Measurements from ENCODE around the gene NTNG1. TPM values are rescaled to one million over a fixed set of nuclear protein-coding genes. Genes with fewer than 3 reads are reported as not detected.

Gene NTNG1
- total RNA-seq, 1 experiment from 2014 or later, result 2.3 TPM

DNA sequence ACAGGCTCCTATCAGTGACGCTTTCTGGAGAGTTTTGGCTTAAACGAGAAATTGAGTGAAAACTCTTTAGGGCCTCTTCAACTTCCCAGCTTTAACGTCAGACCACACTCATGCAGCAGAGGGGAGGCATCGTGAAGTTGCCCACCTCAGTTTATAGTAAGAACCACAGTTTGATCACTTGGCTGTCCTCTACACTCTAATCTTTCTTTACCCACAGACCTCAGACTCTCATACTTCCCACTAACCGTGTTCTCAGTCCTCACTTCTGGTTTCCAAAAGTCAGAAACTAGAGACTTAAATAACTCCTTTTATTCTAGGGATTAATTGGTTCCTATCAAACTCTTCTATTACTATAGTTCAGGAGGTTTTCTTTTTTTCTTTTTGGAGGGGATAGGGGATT, 302.2 kb downstream of the NTNG1 start (continued):
- no peak for TF ChIP-seq FOXP4 (CRISPR knock-in tag; IDR thresholded peaks at IDR 0.05)

DNA sequence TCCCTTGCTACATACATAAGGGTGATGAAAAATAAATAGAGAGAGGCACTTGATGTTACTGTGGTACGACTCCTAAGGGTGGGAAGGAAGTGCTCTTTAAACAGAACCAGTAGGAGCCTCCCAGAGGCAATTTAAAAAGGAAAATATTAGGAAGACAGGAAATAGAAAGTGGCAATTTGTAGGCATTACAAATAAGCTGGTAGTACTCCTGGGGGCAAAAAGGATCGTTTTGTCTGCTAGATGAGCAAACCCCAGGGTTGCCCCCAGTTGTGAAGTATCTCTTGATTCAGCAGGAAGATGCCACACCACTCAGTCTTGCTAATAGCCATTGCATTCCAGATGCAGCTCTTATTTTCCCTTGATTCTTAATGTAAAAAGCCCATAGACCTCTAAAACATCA, 303.0 kb downstream of the NTNG1 start:
- H3K27ac Mint-ChIP-seq, result no peak overlapping the region
- POLR2A ChIA-PET, result no interaction called here
- no peak overlapping the region for H3K4me3 Mint-ChIP-seq
- DNase-seq (ENCODE audit: low spot score) (no peak), ATAC-seq (no peak)
- H3K4me1 Mint-ChIP-seq, result peaks cover 8% of the 10 kb centered on the region
- no peaks in the 10 kb centered on the region for H3K9me3 Mint-ChIP-seq
- H3K27me3 Mint-ChIP-seq (ENCODE audit: low read depth), result no peaks in the 10 kb centered on the region
- no peak for TF ChIP-seq TEAD1 (CRISPR knock-in tag; IDR thresholded peaks at IDR 0.05)
- no peak for TF ChIP-seq PREB (CRISPR knock-in tag; IDR thresholded peaks at IDR 0.05; ENCODE audit: borderline replicate concordance)
- TF ChIP-seq IRF2 (CRISPR knock-in tag; IDR thresholded peaks at IDR 0.05; ENCODE audit: borderline replicate concordance, low read depth), result no peak
- no peaks in the 10 kb centered on the region for H3K36me3 Mint-ChIP-seq
- CTCF ChIA-PET, result interaction anchor here (0.8 kb wide), 1 partner anchor 13 kb away, joined by 3 read pairs; no protein-coding TSS in a partner anchor

- Mint-ChIP-seq H3K4me1 (peaks cover 13% of the 10 kb centered on the region), H3K9me3 (no peaks in the 10 kb centered on the region), H3K4me3 (no peak overlapping the region), H3K27ac (no peak overlapping the region), H3K27me3 (ENCODE audit: low read depth) (no peaks in the 10 kb centered on the region), H3K36me3 (no peaks in the 10 kb centered on the region)
- ChIA-PET POLR2A (no interaction called here), CTCF (interaction anchor here (0.8 to 1.2 kb wide), 2 partner anchors 13 kb away, joined by 3 to 4 read pairs; no protein-coding TSS in a partner anchor)
- TF ChIP-seq ZNF138 (CRISPR knock-in tag; conservative IDR thresholded peaks at IDR 0.05), result no peak
- no peak for TF ChIP-seq TEAD4 (CRISPR knock-in tag; IDR thresholded peaks at IDR 0.05)
- TF ChIP-seq HMGA2 (CRISPR knock-in tag; IDR thresholded peaks at IDR 0.05), result no peak
- TF ChIP-seq NFATC4 (CRISPR knock-in tag; IDR thresholded peaks at IDR 0.05), result no peak
- no peak for TF ChIP-seq NFYB (CRISPR knock-in tag; conservative IDR thresholded peaks at IDR 0.05; ENCODE audit: low read depth)
- TF ChIP-seq ZNF423 (CRISPR knock-in tag; IDR thresholded peaks at IDR 0.05), result no peak
- TF ChIP-seq, protein P1, sequence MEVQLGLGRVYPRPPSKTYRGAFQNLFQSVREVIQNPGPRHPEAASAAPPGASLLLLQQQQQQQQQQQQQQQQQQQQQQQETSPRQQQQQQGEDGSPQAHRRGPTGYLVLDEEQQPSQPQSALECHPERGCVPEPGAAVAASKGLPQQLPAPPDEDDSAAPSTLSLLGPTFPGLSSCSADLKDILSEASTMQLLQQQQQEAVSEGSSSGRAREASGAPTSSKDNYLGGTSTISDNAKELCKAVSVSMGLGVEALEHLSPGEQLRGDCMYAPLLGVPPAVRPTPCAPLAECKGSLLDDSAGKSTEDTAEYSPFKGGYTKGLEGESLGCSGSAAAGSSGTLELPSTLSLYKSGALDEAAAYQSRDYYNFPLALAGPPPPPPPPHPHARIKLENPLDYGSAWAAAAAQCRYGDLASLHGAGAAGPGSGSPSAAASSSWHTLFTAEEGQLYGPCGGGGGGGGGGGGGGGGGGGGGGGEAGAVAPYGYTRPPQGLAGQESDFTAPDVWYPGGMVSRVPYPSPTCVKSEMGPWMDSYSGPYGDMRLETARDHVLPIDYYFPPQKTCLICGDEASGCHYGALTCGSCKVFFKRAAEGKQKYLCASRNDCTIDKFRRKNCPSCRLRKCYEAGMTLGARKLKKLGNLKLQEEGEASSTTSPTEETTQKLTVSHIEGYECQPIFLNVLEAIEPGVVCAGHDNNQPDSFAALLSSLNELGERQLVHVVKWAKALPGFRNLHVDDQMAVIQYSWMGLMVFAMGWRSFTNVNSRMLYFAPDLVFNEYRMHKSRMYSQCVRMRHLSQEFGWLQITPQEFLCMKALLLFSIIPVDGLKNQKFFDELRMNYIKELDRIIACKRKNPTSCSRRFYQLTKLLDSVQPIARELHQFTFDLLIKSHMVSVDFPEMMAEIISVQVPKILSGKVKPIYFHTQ (CRISPR knock-in tag; IDR thresholded peaks at IDR 0.05), result no peak
- TF ChIP-seq ZNF396 (CRISPR knock-in tag; IDR thresholded peaks at IDR 0.05; ENCODE audit: borderline replicate concordance), result no peak
- TF ChIP-seq, protein P2, sequence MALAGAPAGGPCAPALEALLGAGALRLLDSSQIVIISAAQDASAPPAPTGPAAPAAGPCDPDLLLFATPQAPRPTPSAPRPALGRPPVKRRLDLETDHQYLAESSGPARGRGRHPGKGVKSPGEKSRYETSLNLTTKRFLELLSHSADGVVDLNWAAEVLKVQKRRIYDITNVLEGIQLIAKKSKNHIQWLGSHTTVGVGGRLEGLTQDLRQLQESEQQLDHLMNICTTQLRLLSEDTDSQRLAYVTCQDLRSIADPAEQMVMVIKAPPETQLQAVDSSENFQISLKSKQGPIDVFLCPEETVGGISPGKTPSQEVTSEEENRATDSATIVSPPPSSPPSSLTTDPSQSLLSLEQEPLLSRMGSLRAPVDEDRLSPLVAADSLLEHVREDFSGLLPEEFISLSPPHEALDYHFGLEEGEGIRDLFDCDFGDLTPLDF (CRISPR knock-in tag; IDR thresholded peaks at IDR 0.05), result no peak
- TF ChIP-seq GRHL2 (CRISPR knock-in tag; IDR thresholded peaks at IDR 0.05; ENCODE audit: insufficient replicate concordance, severe bottlenecking), result no peak
- TF ChIP-seq ELF4 (CRISPR knock-in tag; IDR thresholded peaks at IDR 0.05; ENCODE audit: low read depth), result no peak
- TF ChIP-seq ZNF232 (CRISPR knock-in tag; IDR thresholded peaks at IDR 0.05), result no peak
- ATAC-seq (no peak), DNase-seq (ENCODE audit: low spot score) (no peak)
Observed at GRCh38 chr1:107444302-107444701, 303.5 kb downstream of the NTNG1 start.

Data from WTC11 (cell line).